ENCODE data around the gene BCAR3.

- TF ChIP-seq CTCF (IDR thresholded peaks at IDR 0.05; ENCODE audit: poor library complexity) (no peak), EZH2phosphoT487 (IDR thresholded peaks at IDR 0.05; ENCODE audit: low read depth, severe bottlenecking, unreplicated experiment) (no peak)
Observed at GRCh38 chr1:93578433-93578830, 103.2 kb downstream of the BCAR3 start.
